HG03139 (cell line): Measurements from ENCODE around the gene CAND2.
"Not testable (repeated sequence)": the region's sequence is repeated elsewhere in the genome, so short reads cannot be mapped to it uniquely, and the experiment has no call there.

Experiments
- ATAC-seq: cut with Tn5 transposase; IDR thresholded peaks from one replicate; pipeline ENCODE4 v1.9.1; 2021; ENCODE audit not compliant: unreplicated experiment

CAND2 gene

GRCh38 chr3:12769761-12770160 lies 26.7 kb upstream of the CAND2 start:
- ATAC-seq = no peak

GRCh38 chr3:12771236-12771635 lies 25.2 kb upstream of the CAND2 start:
- no peak for ATAC-seq

- ATAC-seq = no peak
Measured at GRCh38 chr3:12772462-12772861, 24.0 kb upstream of the CAND2 start.

GRCh38 chr3:12773030-12773709 lies 23.3 kb upstream of the CAND2 start:
- no peak for ATAC-seq

DNA sequence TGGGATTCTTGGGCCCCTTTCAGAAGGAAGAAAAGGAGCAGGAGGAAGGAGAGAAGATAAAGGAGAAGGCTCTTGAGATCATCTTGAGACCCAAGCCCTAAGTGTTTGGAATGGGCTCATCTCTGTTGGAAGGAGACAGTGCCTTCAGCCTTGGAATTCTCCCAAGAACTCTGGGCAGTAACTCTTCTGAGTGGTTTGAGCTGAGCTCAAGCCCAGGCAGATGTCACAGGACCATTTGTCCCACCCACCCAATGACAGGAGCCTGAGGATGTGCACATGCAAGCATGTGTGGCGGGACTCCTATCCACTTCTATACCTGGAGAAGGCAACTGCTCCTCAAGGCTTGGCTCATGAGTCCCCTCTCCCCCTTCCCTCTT lies 22.8 kb upstream of the CAND2 start:
- no peak for ATAC-seq

GRCh38 chr3:12774619-12775018 lies 21.9 kb upstream of the CAND2 start:
- no peak for ATAC-seq

DNA sequence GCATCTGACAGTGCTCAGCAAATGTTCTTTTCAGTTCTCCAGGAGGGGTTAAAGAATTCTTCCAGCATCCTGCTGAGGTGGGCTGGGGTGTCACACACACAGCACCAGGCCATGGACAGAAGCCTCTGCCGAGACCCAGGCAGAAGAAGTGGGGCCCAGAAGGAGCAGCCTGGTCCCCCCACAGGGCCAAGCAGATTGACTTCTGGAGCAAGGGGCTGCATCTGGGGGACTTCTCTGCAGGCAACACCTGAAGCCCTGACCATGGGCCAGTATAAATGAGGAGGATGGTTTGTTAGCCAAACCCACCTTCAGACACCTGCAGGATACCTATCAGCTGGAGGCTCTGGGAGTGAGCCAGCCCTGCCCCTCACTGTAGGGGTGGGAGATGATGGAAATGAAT lies 21.3 kb upstream of the CAND2 start:
- ATAC-seq = no peak

DNA sequence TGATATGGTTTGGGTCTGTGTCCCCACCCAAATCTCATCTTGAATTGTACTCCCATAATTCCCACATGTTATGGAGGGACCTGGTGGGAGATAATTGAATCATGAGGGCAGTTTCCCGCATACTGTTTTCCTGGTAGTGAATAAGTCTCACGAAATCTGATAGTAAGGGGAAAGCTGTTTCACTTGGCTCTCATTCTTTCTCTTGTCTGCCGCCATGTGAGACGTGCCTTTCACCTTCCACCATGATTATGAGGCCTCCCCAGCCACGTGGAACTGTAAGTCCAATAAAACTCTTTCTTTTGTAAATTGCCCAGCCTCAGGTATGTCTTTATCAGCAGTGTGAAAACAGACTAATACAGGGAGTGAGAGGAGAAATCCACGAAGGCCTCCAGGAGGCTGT lies 20.5 kb upstream of the CAND2 start:
- ATAC-seq = not testable (repeated sequence)

- no peak for ATAC-seq
Measured at GRCh38 chr3:12777171-12777570, 19.3 kb upstream of the CAND2 start.

DNA sequence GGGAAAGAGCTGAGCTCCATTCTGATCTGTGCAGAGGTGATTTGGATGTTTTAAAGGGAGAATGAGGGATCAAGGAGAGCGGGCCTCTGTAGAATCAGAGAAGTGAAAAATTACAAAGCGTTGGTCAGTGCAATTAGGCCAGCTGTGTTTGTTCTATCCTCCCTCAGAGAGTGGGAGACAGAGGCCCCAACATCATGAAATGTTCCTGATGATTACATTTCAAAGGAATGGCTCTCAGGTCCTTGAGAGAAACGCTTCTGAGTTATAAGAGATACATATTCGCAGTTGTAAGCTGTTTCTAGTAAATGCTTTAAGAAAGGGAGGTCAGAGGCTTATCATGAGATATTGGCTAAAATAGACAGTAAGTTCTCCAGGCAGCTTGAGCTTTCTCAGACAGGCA lies 15.7 kb upstream of the CAND2 start:
- no peak for ATAC-seq

DNA sequence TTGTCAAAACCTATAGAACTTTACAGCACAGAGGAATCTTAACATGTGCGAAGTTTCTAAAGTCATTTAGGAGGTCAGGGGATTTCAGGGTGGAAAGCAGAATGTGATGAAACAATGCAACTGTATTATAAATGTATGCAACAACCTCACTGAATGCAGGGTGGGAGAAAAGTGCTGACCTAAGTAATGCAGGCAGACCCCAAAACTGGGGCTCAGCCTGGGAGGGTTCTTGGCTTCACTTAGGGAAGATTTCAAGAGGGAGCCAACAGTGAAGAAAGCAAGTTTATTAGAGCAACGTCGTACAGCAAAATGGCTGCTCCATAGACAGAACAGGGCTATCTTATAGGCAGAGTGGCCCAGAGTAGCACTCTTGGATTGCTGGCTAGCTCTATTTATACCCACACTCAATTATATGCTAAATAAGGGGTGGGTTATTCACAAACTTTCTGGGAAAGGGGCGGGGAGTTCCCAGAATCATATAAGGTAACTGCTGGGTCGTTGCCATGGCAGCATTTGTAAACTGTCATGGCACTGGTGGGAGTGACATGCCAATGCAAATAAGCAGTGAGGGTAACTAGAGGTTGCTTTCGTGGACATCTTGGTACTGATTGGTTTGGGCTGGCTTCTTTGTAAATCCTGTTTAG lies 14.2 kb upstream of the CAND2 start:
- ATAC-seq = no peak

GRCh38 chr3:12785096-12785495 lies 11.4 kb upstream of the CAND2 start:
- no peak for ATAC-seq

DNA sequence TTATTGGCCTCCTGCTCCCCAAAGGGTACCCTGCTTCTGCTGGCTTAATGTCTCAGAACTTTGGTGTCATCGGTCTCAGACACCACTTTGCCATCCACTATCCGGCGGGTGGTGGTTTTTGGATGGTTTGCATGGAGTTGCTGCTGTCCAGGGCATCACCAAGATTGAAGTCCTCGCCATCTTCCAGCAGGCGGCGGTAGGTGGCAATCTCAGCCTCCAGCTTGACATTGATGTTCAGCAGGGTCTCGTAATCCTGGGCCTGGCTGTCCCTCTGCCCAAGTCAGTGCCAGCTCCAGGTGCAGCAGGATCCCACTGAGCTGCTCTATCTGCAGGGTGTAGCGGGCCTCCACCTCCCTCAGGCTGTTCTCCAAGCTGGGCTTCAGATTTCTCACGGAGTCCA lies 9.1 kb upstream of the CAND2 start:
- not testable (repeated sequence) for ATAC-seq

GRCh38 chr3:12787967-12788690 lies 8.4 kb upstream of the CAND2 start:
- not testable (repeated sequence) for ATAC-seq

- no peak for ATAC-seq
Measured at GRCh38 chr3:12791430-12791829, 5.0 kb upstream of the CAND2 start.

- no peak for ATAC-seq
Measured at GRCh38 chr3:12793701-12794100, 2.8 kb upstream of the CAND2 start.

GRCh38 chr3:12797124-12797891 lies 828 bp downstream of the CAND2 start:
- no peak for ATAC-seq

- no peak for ATAC-seq
Measured at GRCh38 chr3:12797892-12798558, 1.5 kb downstream of the CAND2 start.

GRCh38 chr3:12798559-12799179 lies 2.2 kb downstream of the CAND2 start:
- no peak for ATAC-seq
